GM12878 (cell line): Measurements from ENCODE around the gene ZNF462. TPM values are rescaled to one million over a fixed set of nuclear protein-coding genes. Genes with fewer than 3 reads are reported as not detected.

Experiments used
- ATAC-seq: fragments of 200-7000 bp; cut with Tn5 transposase; 3 replicates; pipeline ENCODE4 v1.9.1; 2020; ENCODE audit warnings: mild to moderate bottlenecking, moderate library complexity
- BruUV-seq: library from RNA; stranded (reverse); fragments of 400-500 nt; replicated peaks from 2 replicates; lab custom pipeline; 2021; lab: Mats Ljungman, UMichigan
- CTCF ChIA-PET: fragments of 300-600 bp; sonication (Branson Sonifier 250); formaldehyde crosslinking; extraction: SDS; loops from one replicate; lab custom pipeline; 2021; ENCODE audit warnings: inconsistent platforms; lab: Yijun Ruan, JAX
- POLR2A ChIA-PET: fragments of 350-600 bp; formaldehyde crosslinking; extraction: SDS; loops from one replicate; lab custom pipeline; 2021; ENCODE audit warnings: inconsistent platforms; lab: Charles Lee
- RAD21 ChIA-PET: fragments of 300-600 bp; sonication (Branson Sonifier 250); formaldehyde crosslinking; loops from one replicate; lab custom pipeline; 2023; ENCODE audit warnings: antibody characterized with exemption; ENCODE audit not compliant: unreplicated experiment; lab: Charles Lee
- SMC1A ChIA-PET: fragments of 300-600 bp; sonication (Branson Sonifier 250); formaldehyde crosslinking; loops from one replicate; lab custom pipeline; 2023; ENCODE audit not compliant: unreplicated experiment, uncharacterized antibody; lab: Charles Lee
- DNase-seq: peaks from one replicate; pipeline ENCODE4 v3.0.0-alpha.2; 2011; ENCODE audit warnings: low read depth, low spot score
- FAIRE-seq: peaks from 3 replicates; lab custom pipeline; 2011; peaks lifted over from hg19 to GRCh38; lab: Jason Lieb, UNC
- H2AFZ ChIP-seq: 2 replicates; pipeline ENCODE4 v1.6.0; 2011; ENCODE audit warnings: low read depth, low read length, control low read depth; ENCODE audit not compliant: control insufficient read depth
- H3K27ac ChIP-seq: 2 replicates; pipeline ENCODE4 v1.5.1; 2011; ENCODE audit warnings: control low read depth; ENCODE audit not compliant: control insufficient read depth, insufficient read depth
- H3K27me3 ChIP-seq, 2 experiments: replicated peaks in 1 of 2; 2 replicates each; pipeline versions ENCODE4 v1.6.0 to v1.6.1; 2011; ENCODE audit warnings: low read length in 1 of 2; ENCODE audit not compliant: control insufficient read depth in 2 of 2, insufficient read depth in 2 of 2
- H3K36me3 ChIP-seq, 2 experiments: 2 replicates each; pipeline ENCODE4 v1.5.1; 2011; ENCODE audit warnings: low read length in 1 of 2; ENCODE audit not compliant: control insufficient read depth in 2 of 2, insufficient read depth in 2 of 2
- H3K4me1 ChIP-seq: 2 replicates; pipeline ENCODE4 v1.6.1; 2011; ENCODE audit warnings: mild to moderate bottlenecking, low read length, moderate library complexity, mixed read lengths; ENCODE audit not compliant: control insufficient read depth, insufficient read depth
- H3K4me2 ChIP-seq: 2 replicates; pipeline ENCODE4 v1.6.0; 2011; ENCODE audit warnings: control low read depth; ENCODE audit not compliant: control insufficient read depth, insufficient read depth
- H3K4me3 ChIP-seq: fragments of 200-600 bp; sonication (generic); 2 replicates; pipeline ENCODE4 v1.5.1; 2016
- H3K79me2 ChIP-seq: 2 replicates; pipeline ENCODE4 v1.6.0; 2011; ENCODE audit warnings: low read length; ENCODE audit not compliant: control insufficient read depth, insufficient read depth
- H3K9ac ChIP-seq: 2 replicates; pipeline ENCODE4 v1.8.0; 2011; ENCODE audit warnings: low read length, control low read depth, mixed read lengths; ENCODE audit not compliant: control insufficient read depth, insufficient read depth
- H3K9me3 ChIP-seq: replicated peaks from 3 replicates; pipeline ENCODE4 v1.5.1; 2011; ENCODE audit warnings: mild to moderate bottlenecking, low read length; ENCODE audit not compliant: control insufficient read depth, insufficient read depth
- H4K20me1 ChIP-seq: 2 replicates; pipeline ENCODE4 v1.6.0; 2011; ENCODE audit not compliant: control insufficient read depth, insufficient read depth
- CTCF ChIP-seq, 3 experiments: IDR thresholded peaks in 2 of 3; conservative IDR thresholded peaks in 1 of 3; 2 replicates each; pipeline ENCODE4 v1.5.1; 2011; ENCODE audit warnings: low read depth in 3 of 3, low read length in 3 of 3, mild to moderate bottlenecking in 3 of 3, control low read depth in 2 of 3, moderate library complexity in 2 of 3, inconsistent platforms in 1 of 3, mixed read lengths in 1 of 3; ENCODE audit not compliant: control insufficient read depth in 2 of 3, insufficient read depth in 1 of 3; ENCODE audit errors: extremely low read depth in 1 of 3
- EP300 ChIP-seq, 2 experiments: fragments of 150-350 bp in 1 of 2; IDR thresholded peaks; 2 replicates each; pipeline ENCODE4 v1.6.1; 2011 to 2012; ENCODE audit warnings: low read depth in 2 of 2, low read length in 2 of 2, borderline replicate concordance in 1 of 2, improper control_type of control experiment in 1 of 2, inconsistent platforms in 1 of 2; ENCODE audit not compliant: control insufficient read depth in 1 of 2
- WGBS: methylation state at CpG from one replicate; pipeline ENCODE4 v1.1.6; 2016; ENCODE audit warnings: low lambda C conversion rate; ENCODE audit not compliant: insufficient replicate concordance, insufficient coverage; ENCODE audit errors: missing lambda C conversion rate; 5-methylcytosine and 5-hydroxymethylcytosine counted together
- in situ Hi-C: fragments of 300-500 bp; cut with MboI; formaldehyde crosslinking; loops from 9 replicates; pipeline ENCODE4 v1.14.3; 2018; ENCODE audit warnings: mixed read lengths
- intact Hi-C: fragments of 100-400 bp; cut with micrococcal nuclease; formaldehyde crosslinking; loops from one replicate; pipeline ENCODE4 v1.14.2; 2022; ENCODE audit not compliant: unreplicated experiment
- polyA plus RNA-seq, 11 experiments: library from polyadenylated mRNA; depleted of rRNA in 4 of 11; unstranded in 6 of 11; stranded (reverse) in 5 of 11; fragments of >200 nt; fragmentation: Nextera tagmentation in 4 of 11; fragmentation: Illumina TruSeq in 1 of 11; extraction: Ambion mirVana in 4 of 11; extraction: Trizol in 1 of 11; gene quantifications; 1 replicate in 1 of 11; 2 replicates in 10 of 11; pipeline versions ENCODE4 v1.2.1 to v1.2.3, GENCODE V29; 2011 to 2016; ENCODE audit warnings: inconsistent platforms in 2 of 11, missing spikeins in 2 of 11, low read depth in 1 of 11
- total RNA-seq, 4 experiments: library from RNA; depleted of rRNA in 3 of 4; stranded (reverse); fragments of >200 nt in 3 of 4; fragmentation: Illumina TruSeq in 1 of 4; extraction: Trizol in 1 of 4; gene quantifications; 2 replicates each; pipeline versions ENCODE4 v1.2.1 to v1.2.3, GENCODE V29; 2013 to 2021

ZNF462 gene
- total and polyA plus RNA-seq, 10 of the 15 experiments (the other 5 are each of a cell fraction or from before 2014, with no cell fraction given), result 0.27 to 13.7 (median 0.55) TPM

- intact Hi-C loops, result loop anchor here (5.0 kb wide), 2 partner anchors 92 to 293 kb away; no protein-coding TSS in a partner anchor
- peak; percentile 8; the same call in 1 of the 3 replicates for ATAC-seq
- in situ Hi-C loops, result no loop called here
- Histone ChIP-seq H3K4me3 (no peak overlapping the region), H2AFZ (no peak overlapping the region), H3K9ac (no peak overlapping the region), H3K79me2 (no peaks in the 10 kb centered on the region), H4K20me1 (no peaks in the 10 kb centered on the region), H3K36me3 (no peaks in the 10 kb centered on the region), H3K9me3 (no peaks in the 10 kb centered on the region), H3K27ac (no peak overlapping the region), H3K27me3 (no peaks in the 10 kb centered on the region), H3K4me2 (no peak overlapping the region), H3K4me1 (peaks cover 15% of the 10 kb centered on the region)
- SMC1A ChIA-PET, result interaction anchor here (0.8 to 2.4 kb wide), 7 partner anchors 16 to 378 kb away, joined by 3 to 6 read pairs (median 3); no protein-coding TSS in a partner anchor
- BruUV-seq, result no TSS peak
- WGBS, result 4% methylated on average over 4 of the region's 4 CpGs
- RAD21 ChIA-PET, result interaction anchor here (0.6 to 1.8 kb wide), 7 partner anchors 10 to 1790 kb away, joined by 3 to 11 read pairs (median 4); no protein-coding TSS in a partner anchor
- CTCF ChIA-PET, result interaction anchor here (0.5 to 3.6 kb wide), 17 partner anchors 9 to 760 kb away, joined by 3 to 15 read pairs (median 4); no protein-coding TSS in a partner anchor
- TF ChIP-seq EP300 (IDR thresholded peaks at IDR 0.05; ENCODE audit: borderline replicate concordance in 1 of 2, control insufficient read depth in 1 of 2, low read depth in 2 of 2, low read length in 2 of 2) (no peak), CTCF (IDR thresholded peaks at IDR 0.05 in 2 of 3, conservative IDR thresholded peaks at IDR 0.05 in 1 of 3; ENCODE audit: control insufficient read depth in 2 of 3, extremely low read depth in 1 of 3, insufficient read depth in 1 of 3, low read depth in 3 of 3, low read length in 3 of 3) (peak; percentile 4 to 27 (median 8); a peak in 1 of 6 replicates)
- no peak for FAIRE-seq
- POLR2A ChIA-PET, result no interaction called here
- DNase-seq, result no peak
Measured at GRCh38 chr9:107044872-107045271, 181.9 kb downstream of the ZNF462 start.
